OCI-LY1 (cell line): Measurements from ENCODE around the gene THEM4.

Experiments used
- EZH2 ChIP-seq: fragments of 200-600 bp; sonication (generic), shearing (Covaris generic); IDR thresholded peaks from 2 replicates; pipeline ENCODE4 v1.8.0; 2017; ENCODE audit warnings: borderline replicate concordance, mixed run types, mild to moderate bottlenecking, antibody characterized with exemption, low read length, moderate library complexity, mixed read lengths
- TF ChIP-seq, protein P1 (sequence below): fragments of 200-600 bp; sonication (generic), shearing (Covaris generic); IDR thresholded peaks from 2 replicates; pipeline ENCODE4 v1.5.1; 2017; ENCODE audit warnings: mild to moderate bottlenecking, antibody characterized with exemption, low read length, moderate library complexity, mixed read lengths

DNA sequence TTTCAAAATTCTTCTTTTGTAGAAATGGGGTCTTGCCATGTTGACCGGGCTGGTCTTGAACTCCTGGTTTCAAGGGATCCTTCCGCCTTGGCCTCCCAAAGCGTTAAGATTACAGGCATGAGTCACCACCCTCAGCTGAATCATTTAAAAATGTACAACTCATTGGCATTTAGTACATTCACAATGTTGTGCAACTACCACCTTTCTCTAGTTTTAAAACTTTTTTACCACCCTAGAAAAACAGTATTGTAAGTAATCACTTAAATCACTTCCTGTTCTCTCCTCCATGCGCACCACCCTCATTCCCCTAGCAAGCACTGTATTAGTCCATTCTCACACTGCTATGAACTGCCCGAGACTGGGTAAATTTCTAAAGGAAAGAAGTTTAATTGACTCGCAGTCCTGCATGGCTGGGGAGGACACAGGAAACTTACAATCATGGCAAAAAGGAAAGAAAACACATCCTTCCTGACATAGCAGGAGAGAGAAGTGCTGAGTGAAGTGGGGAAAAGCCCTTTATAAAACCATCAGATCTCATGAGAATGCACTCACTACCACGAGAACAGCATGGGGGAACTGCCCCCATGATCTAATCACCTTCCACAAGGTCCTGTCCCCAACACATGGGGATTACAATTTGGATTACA, 41.4 kb downstream of the THEM4 start:
- TF ChIP-seq, protein P1, sequence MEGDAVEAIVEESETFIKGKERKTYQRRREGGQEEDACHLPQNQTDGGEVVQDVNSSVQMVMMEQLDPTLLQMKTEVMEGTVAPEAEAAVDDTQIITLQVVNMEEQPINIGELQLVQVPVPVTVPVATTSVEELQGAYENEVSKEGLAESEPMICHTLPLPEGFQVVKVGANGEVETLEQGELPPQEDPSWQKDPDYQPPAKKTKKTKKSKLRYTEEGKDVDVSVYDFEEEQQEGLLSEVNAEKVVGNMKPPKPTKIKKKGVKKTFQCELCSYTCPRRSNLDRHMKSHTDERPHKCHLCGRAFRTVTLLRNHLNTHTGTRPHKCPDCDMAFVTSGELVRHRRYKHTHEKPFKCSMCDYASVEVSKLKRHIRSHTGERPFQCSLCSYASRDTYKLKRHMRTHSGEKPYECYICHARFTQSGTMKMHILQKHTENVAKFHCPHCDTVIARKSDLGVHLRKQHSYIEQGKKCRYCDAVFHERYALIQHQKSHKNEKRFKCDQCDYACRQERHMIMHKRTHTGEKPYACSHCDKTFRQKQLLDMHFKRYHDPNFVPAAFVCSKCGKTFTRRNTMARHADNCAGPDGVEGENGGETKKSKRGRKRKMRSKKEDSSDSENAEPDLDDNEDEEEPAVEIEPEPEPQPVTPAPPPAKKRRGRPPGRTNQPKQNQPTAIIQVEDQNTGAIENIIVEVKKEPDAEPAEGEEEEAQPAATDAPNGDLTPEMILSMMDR, result no peak
- no peak for TF ChIP-seq EZH2
